ENCODE data around the gene ENOX1.

The ENOX1 gene

DNA sequence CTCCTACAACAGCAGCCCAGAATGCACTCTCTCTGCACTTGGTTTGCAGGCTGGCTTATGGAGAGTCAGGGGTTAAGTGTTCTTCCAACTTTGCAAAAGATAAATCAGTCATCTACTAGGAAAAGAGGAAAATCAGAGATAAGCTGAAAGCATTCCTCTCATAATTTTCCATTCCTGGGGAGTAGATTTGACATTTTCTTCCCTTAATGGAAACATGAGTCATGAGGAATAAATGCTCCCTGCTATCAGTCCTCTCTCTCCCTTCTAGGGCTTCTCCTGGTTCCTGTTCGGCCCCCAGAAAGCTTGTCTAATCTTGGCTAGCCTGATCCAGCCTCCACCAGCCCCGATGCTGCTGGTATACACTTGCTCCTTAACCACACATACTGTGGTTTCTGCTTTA is 28.4 kb upstream of the ENOX1 start (continued):
- TF ChIP-seq ZNF843 (tag by site-specific recombination; IDR thresholded peaks at IDR 0.05): peak; percentile 67
- peak; percentile 37; the same call in 1 of the 2 replicates for TF ChIP-seq PRDM1 (tag by site-specific recombination; IDR thresholded peaks at IDR 0.05)
- peak; percentile 73 for TF ChIP-seq GFI1B (tag by site-specific recombination; IDR thresholded peaks at IDR 0.05)
- TF ChIP-seq ZNF174 (tag by site-specific recombination; IDR thresholded peaks at IDR 0.05): no peak
- no peak for TF ChIP-seq ZNF248 (tag by site-specific recombination; IDR thresholded peaks at IDR 0.05)
- peak; percentile 48; the same call in 1 of the 2 replicates for TF ChIP-seq ZNF660 (tag by site-specific recombination; IDR thresholded peaks at IDR 0.05)
- TF ChIP-seq ZEB2 (tag by site-specific recombination; IDR thresholded peaks at IDR 0.05): peak; percentile 91
- 0 out of 2 replicates have a peak, but pooled peaks have one; percentile 30 for TF ChIP-seq ZNF335 (tag by site-specific recombination; conservative IDR thresholded peaks at IDR 0.05)
- TF ChIP-seq ZNF404 (tag by site-specific recombination; IDR thresholded peaks at IDR 0.05): no peak
- TF ChIP-seq BCL11B (tag by site-specific recombination; IDR thresholded peaks at IDR 0.05; ENCODE audit: low read depth): 0 out of 2 replicates have a peak, but pooled peaks have one; percentile 35
- no peak for TF ChIP-seq ZNF549 (tag by site-specific recombination; IDR thresholded peaks at IDR 0.05)
- no peak for TF ChIP-seq ZBTB1 (tag by site-specific recombination; IDR thresholded peaks at IDR 0.05)
- TF ChIP-seq ZNF629 (tag by site-specific recombination; IDR thresholded peaks at IDR 0.05): peak; percentile 73
- peak; percentile 33; the same call in 1 of the 2 replicates for TF ChIP-seq ZIC2 (tag by site-specific recombination; IDR thresholded peaks at IDR 0.05)
- TF ChIP-seq, protein P1, sequence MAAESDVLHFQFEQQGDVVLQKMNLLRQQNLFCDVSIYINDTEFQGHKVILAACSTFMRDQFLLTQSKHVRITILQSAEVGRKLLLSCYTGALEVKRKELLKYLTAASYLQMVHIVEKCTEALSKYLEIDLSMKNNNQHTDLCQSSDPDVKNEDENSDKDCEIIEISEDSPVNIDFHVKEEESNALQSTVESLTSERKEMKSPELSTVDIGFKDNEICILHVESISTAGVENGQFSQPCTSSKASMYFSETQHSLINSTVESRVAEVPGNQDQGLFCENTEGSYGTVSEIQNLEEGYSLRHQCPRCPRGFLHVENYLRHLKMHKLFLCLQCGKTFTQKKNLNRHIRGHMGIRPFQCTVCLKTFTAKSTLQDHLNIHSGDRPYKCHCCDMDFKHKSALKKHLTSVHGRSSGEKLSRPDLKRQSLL (tag by site-specific recombination; IDR thresholded peaks at IDR 0.05): no peak
- peak; percentile 76 for TF ChIP-seq ZXDB (tag by site-specific recombination; IDR thresholded peaks at IDR 0.05)
- TF ChIP-seq, protein P2, sequence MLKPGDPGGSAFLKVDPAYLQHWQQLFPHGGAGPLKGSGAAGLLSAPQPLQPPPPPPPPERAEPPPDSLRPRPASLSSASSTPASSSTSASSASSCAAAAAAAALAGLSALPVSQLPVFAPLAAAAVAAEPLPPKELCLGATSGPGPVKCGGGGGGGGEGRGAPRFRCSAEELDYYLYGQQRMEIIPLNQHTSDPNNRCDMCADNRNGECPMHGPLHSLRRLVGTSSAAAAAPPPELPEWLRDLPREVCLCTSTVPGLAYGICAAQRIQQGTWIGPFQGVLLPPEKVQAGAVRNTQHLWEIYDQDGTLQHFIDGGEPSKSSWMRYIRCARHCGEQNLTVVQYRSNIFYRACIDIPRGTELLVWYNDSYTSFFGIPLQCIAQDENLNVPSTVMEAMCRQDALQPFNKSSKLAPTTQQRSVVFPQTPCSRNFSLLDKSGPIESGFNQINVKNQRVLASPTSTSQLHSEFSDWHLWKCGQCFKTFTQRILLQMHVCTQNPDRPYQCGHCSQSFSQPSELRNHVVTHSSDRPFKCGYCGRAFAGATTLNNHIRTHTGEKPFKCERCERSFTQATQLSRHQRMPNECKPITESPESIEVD (tag by site-specific recombination; IDR thresholded peaks at IDR 0.05): peak; percentile 95

DNA sequence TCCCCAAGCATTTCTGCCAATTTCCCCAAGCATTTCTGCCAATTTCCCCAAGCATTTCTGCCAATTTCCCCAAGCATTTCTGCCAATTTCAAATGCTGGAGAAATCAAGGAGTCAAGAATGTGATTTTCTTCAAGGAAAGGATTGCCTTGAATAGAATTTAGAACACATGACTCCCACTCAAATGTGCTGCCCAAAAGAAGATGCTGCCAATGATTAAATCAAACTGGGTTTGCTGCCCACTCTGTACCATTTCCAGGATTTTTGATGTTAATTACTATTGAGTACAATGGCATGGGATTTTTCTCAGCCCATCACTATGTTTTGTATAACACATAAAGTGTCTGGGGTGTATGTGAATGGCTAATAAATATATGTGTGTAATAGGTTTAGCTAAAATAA is 21.9 kb upstream of the ENOX1 start:
- TF ChIP-seq ZNF23 (tag by site-specific recombination; IDR thresholded peaks at IDR 0.05; ENCODE audit: borderline replicate concordance): no peak
- TF ChIP-seq SETDB1 (IDR thresholded peaks at IDR 0.05; ENCODE audit: insufficient read length, low read length): no peak
- no peak for TF ChIP-seq MEIS1 (CRISPR knock-in tag; IDR thresholded peaks at IDR 0.05; ENCODE audit: borderline replicate concordance)
- no peak for TF ChIP-seq ZNF138 (tag by site-specific recombination; IDR thresholded peaks at IDR 0.05; ENCODE audit: borderline replicate concordance)
- no peak for TF ChIP-seq GLIS2 (tag by site-specific recombination; IDR thresholded peaks at IDR 0.05)
- no peak for TF ChIP-seq ZNF596 (tag by site-specific recombination; IDR thresholded peaks at IDR 0.05)
- no peak for TF ChIP-seq ZFP69B (tag by site-specific recombination; IDR thresholded peaks at IDR 0.05)
- TF ChIP-seq, protein P3, sequence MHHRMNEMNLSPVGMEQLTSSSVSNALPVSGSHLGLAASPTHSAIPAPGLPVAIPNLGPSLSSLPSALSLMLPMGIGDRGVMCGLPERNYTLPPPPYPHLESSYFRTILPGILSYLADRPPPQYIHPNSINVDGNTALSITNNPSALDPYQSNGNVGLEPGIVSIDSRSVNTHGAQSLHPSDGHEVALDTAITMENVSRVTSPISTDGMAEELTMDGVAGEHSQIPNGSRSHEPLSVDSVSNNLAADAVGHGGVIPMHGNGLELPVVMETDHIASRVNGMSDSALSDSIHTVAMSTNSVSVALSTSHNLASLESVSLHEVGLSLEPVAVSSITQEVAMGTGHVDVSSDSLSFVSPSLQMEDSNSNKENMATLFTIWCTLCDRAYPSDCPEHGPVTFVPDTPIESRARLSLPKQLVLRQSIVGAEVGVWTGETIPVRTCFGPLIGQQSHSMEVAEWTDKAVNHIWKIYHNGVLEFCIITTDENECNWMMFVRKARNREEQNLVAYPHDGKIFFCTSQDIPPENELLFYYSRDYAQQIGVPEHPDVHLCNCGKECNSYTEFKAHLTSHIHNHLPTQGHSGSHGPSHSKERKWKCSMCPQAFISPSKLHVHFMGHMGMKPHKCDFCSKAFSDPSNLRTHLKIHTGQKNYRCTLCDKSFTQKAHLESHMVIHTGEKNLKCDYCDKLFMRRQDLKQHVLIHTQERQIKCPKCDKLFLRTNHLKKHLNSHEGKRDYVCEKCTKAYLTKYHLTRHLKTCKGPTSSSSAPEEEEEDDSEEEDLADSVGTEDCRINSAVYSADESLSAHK (tag by site-specific recombination; IDR thresholded peaks at IDR 0.05): no peak
- no peak for TF ChIP-seq ZNF223 (tag by site-specific recombination; IDR thresholded peaks at IDR 0.05)
- TF ChIP-seq RBAK (tag by site-specific recombination; IDR thresholded peaks at IDR 0.05): no peak
- no peak for TF ChIP-seq ZNF549 (tag by site-specific recombination; IDR thresholded peaks at IDR 0.05)
- TF ChIP-seq ZNF133 (tag by site-specific recombination; IDR thresholded peaks at IDR 0.05): no peak
- TF ChIP-seq, protein P4, sequence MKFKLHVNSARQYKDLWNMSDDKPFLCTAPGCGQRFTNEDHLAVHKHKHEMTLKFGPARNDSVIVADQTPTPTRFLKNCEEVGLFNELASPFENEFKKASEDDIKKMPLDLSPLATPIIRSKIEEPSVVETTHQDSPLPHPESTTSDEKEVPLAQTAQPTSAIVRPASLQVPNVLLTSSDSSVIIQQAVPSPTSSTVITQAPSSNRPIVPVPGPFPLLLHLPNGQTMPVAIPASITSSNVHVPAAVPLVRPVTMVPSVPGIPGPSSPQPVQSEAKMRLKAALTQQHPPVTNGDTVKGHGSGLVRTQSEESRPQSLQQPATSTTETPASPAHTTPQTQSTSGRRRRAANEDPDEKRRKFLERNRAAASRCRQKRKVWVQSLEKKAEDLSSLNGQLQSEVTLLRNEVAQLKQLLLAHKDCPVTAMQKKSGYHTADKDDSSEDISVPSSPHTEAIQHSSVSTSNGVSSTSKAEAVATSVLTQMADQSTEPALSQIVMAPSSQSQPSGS (tag by site-specific recombination; IDR thresholded peaks at IDR 0.05; ENCODE audit: low read depth): no peak
- no peak for TF ChIP-seq WT1 (tag by site-specific recombination; IDR thresholded peaks at IDR 0.05)
- TF ChIP-seq ZNF785 (tag by site-specific recombination; IDR thresholded peaks at IDR 0.05): no peak
- TF ChIP-seq ZNF112 (tag by site-specific recombination; IDR thresholded peaks at IDR 0.05): no peak
- no peak for TF ChIP-seq ZNF654 (tag by site-specific recombination; IDR thresholded peaks at IDR 0.05; ENCODE audit: low read depth)
- ChIA-PET CTCF (no interaction called here), POLR2A (no interaction called here)
- no peak overlapping the region for H3K4me3 ChIP-seq (ENCODE audit: low read depth, low read length)
- H3K4me1 ChIP-seq (ENCODE audit: control insufficient read depth, insufficient read depth, low read length): no peaks in the 10 kb centered on the region
- H3K36me3 ChIP-seq (ENCODE audit: control insufficient read depth in 2 of 2, insufficient read depth in 1 of 2, low read length in 2 of 2): no peaks in the 10 kb centered on the region
- H3K9me3 ChIP-seq (ENCODE audit: control insufficient read depth, insufficient read depth, low read depth, low read length): no peaks in the 10 kb centered on the region
- no peak overlapping the region for H3K27ac ChIP-seq (ENCODE audit: extremely low read depth, low read depth, low read length)

Measured in HEK293 (cell line).